ENCODE data around the gene LTBP1.

The LTBP1 gene

GRCh38 chr2:33071591-33071990 lies 124.8 kb downstream of the LTBP1 start:
- DNase-seq (ENCODE audit: low spot score) = no peak
- Histone ChIP-seq H3K4me1 (ENCODE audit: insufficient read depth, poor library complexity, severe bottlenecking) (peaks cover 54% of the 10 kb centered on the region), H3K36me3 (ENCODE audit: low read depth) (no peaks in the 10 kb centered on the region), H3K9me3 (ENCODE audit: severe bottlenecking) (no peaks in the 10 kb centered on the region), H3K27ac (ENCODE audit: poor library complexity, severe bottlenecking) (peak overlapping the region; percentile 97), H3K4me3 (ENCODE audit: severe bottlenecking) (no peak overlapping the region), H3K27me3 (ENCODE audit: insufficient read depth, poor library complexity, severe bottlenecking) (no peaks in the 10 kb centered on the region)
- no peak for ATAC-seq (ENCODE audit: low read depth)
- no peak for TF ChIP-seq CTCF (IDR thresholded peaks at IDR 0.05; ENCODE audit: poor library complexity, severe bottlenecking)

GRCh38 chr2:33072614-33073013 lies 125.9 kb downstream of the LTBP1 start:
- H3K4me3 ChIP-seq (ENCODE audit: severe bottlenecking) = no peak overlapping the region
- H3K27me3 ChIP-seq (ENCODE audit: insufficient read depth, poor library complexity, severe bottlenecking) = no peaks in the 10 kb centered on the region
- H3K4me1 ChIP-seq (ENCODE audit: insufficient read depth, poor library complexity, severe bottlenecking) = peaks cover 51% of the 10 kb centered on the region
- no peaks in the 10 kb centered on the region for H3K9me3 ChIP-seq (ENCODE audit: severe bottlenecking)
- peak overlapping the region; percentile 97 for H3K27ac ChIP-seq (ENCODE audit: poor library complexity, severe bottlenecking)
- H3K36me3 ChIP-seq (ENCODE audit: low read depth) = no peaks in the 10 kb centered on the region
- ATAC-seq (ENCODE audit: low read depth) = no peak
- no peak for TF ChIP-seq CTCF (IDR thresholded peaks at IDR 0.05; ENCODE audit: poor library complexity, severe bottlenecking)
- no peak for DNase-seq (ENCODE audit: low spot score)

GRCh38 chr2:33073018-33073417 lies 126.3 kb downstream of the LTBP1 start:
- no peak for ATAC-seq (ENCODE audit: low read depth)
- no peak for DNase-seq (ENCODE audit: low spot score)
- H3K27ac ChIP-seq (ENCODE audit: poor library complexity, severe bottlenecking) = peak overlapping the region; percentile 97
- H3K4me1 ChIP-seq (ENCODE audit: insufficient read depth, poor library complexity, severe bottlenecking) = peaks cover 46% of the 10 kb centered on the region
- H3K27me3 ChIP-seq (ENCODE audit: insufficient read depth, poor library complexity, severe bottlenecking) = no peaks in the 10 kb centered on the region
- H3K36me3 ChIP-seq (ENCODE audit: low read depth) = no peaks in the 10 kb centered on the region
- H3K9me3 ChIP-seq (ENCODE audit: severe bottlenecking) = no peaks in the 10 kb centered on the region
- no peak for TF ChIP-seq CTCF (IDR thresholded peaks at IDR 0.05; ENCODE audit: poor library complexity, severe bottlenecking)
- no peak overlapping the region for H3K4me3 ChIP-seq (ENCODE audit: severe bottlenecking)

- ATAC-seq (ENCODE audit: low read depth) (no peak), DNase-seq (ENCODE audit: low spot score) (no peak)
- H3K4me1 ChIP-seq (ENCODE audit: insufficient read depth, poor library complexity, severe bottlenecking) = peaks cover 35% of the 10 kb centered on the region
- H3K27ac ChIP-seq (ENCODE audit: poor library complexity, severe bottlenecking) = no peak overlapping the region
- no peaks in the 10 kb centered on the region for H3K27me3 ChIP-seq (ENCODE audit: insufficient read depth, poor library complexity, severe bottlenecking)
- H3K4me3 ChIP-seq (ENCODE audit: severe bottlenecking) = no peak overlapping the region
- H3K36me3 ChIP-seq (ENCODE audit: low read depth) = no peaks in the 10 kb centered on the region
- H3K9me3 ChIP-seq (ENCODE audit: severe bottlenecking) = no peaks in the 10 kb centered on the region
- no peak for TF ChIP-seq CTCF (IDR thresholded peaks at IDR 0.05; ENCODE audit: poor library complexity, severe bottlenecking)
Measured at GRCh38 chr2:33074197-33074596, 127.4 kb downstream of the LTBP1 start.

- H3K27ac ChIP-seq (ENCODE audit: poor library complexity, severe bottlenecking) = no peak overlapping the region
- DNase-seq (ENCODE audit: low spot score) = no peak
- peaks cover 11% of the 10 kb centered on the region for H3K4me1 ChIP-seq (ENCODE audit: insufficient read depth, poor library complexity, severe bottlenecking)
- H3K27me3 ChIP-seq (ENCODE audit: insufficient read depth, poor library complexity, severe bottlenecking) = no peaks in the 10 kb centered on the region
- H3K9me3 ChIP-seq (ENCODE audit: severe bottlenecking) = no peaks in the 10 kb centered on the region
- ATAC-seq (ENCODE audit: low read depth) = no peak
- no peaks in the 10 kb centered on the region for H3K36me3 ChIP-seq (ENCODE audit: low read depth)
- H3K4me3 ChIP-seq (ENCODE audit: severe bottlenecking) = no peak overlapping the region
- TF ChIP-seq CTCF (IDR thresholded peaks at IDR 0.05; ENCODE audit: poor library complexity, severe bottlenecking) = no peak
Measured at GRCh38 chr2:33077311-33077710, 130.6 kb downstream of the LTBP1 start.

Data from RWPE2 (cell line).